SKM-1 treated with dmso at 0.1 percent for 144 hours (cell line): ENCODE data around the gene GMPR.

Experiments
- DNase-seq: peaks from one replicate; lab custom pipeline; 2025; ENCODE audit not compliant: unreplicated experiment; lab: John Stamatoyannopoulos, UW

The GMPR gene

GRCh38 chr6:16238057-16238962, at the start of gene GMPR:
Gene GMPR, plus strand, starts transcription at chr6:16238587. Its CDS starts 107 bp downstream, at chr6:16238694.
- DNase-seq = no peak

GRCh38 chr6:16190214-16190613, 48.2 kb upstream of the GMPR start:
- DNase-seq = no peak

GRCh38 chr6:16196260-16196983, 42.0 kb upstream of the GMPR start:
- no peak for DNase-seq

- DNase-seq = no peak
These were observed 41.3 kb upstream of the GMPR start for GRCh38 chr6:16196984-16197546.

GRCh38 chr6:16198061-16198705, 40.2 kb upstream of the GMPR start:
- DNase-seq = no peak

GRCh38 chr6:16199804-16200203, 38.6 kb upstream of the GMPR start:
- DNase-seq = no peak

GRCh38 chr6:16200321-16200883, 38.0 kb upstream of the GMPR start:
- DNase-seq = no peak

- DNase-seq = no peak
These were observed 36.7 kb upstream of the GMPR start for GRCh38 chr6:16201706-16202105.

GRCh38 chr6:16204653-16205376, 33.6 kb upstream of the GMPR start:
- no peak for DNase-seq

- DNase-seq = no peak
These were observed 32.8 kb upstream of the GMPR start for GRCh38 chr6:16205377-16206144.

GRCh38 chr6:16206595-16207037, 31.8 kb upstream of the GMPR start:
- DNase-seq = peak; percentile 54

- no peak for DNase-seq
These were observed 29.4 kb upstream of the GMPR start for GRCh38 chr6:16208989-16209388.

- no peak for DNase-seq
These were observed 28.8 kb upstream of the GMPR start for GRCh38 chr6:16209539-16209938.

- DNase-seq = no peak
These were observed 26.1 kb upstream of the GMPR start for GRCh38 chr6:16212276-16212675.

GRCh38 chr6:16216501-16217155, 21.8 kb upstream of the GMPR start:
- DNase-seq = no peak

GRCh38 chr6:16217156-16217721, 21.1 kb upstream of the GMPR start:
- DNase-seq = no peak

GRCh38 chr6:16222826-16223225, 15.6 kb upstream of the GMPR start:
- DNase-seq = no peak

- no peak for DNase-seq
These were observed 15.0 kb upstream of the GMPR start for GRCh38 chr6:16223362-16223761.

GRCh38 chr6:16224409-16224808, 14.0 kb upstream of the GMPR start:
- peak; percentile 65 for DNase-seq
